K562 (cell line): ENCODE data around the gene POC5. TPM values are rescaled to one million over a fixed set of nuclear protein-coding genes. Genes with fewer than 3 reads are reported as not detected.

Experiments
- ADNP ChIP-seq: fragments of 200-800 bp; sonication (Bioruptor generic); IDR thresholded peaks from 2 replicates; pipeline ENCODE4 v1.6.1; 2016; ENCODE audit warnings: missing genetic modification characterization, missing compliant biosample characterization
- ASH1L ChIP-seq: fragments of 450-650 bp; IDR thresholded peaks from 2 replicates; pipeline ENCODE4 v1.6.1; 2018; ENCODE audit warnings: borderline replicate concordance, mild to moderate bottlenecking, low read depth; ENCODE audit not compliant: partially characterized antibody
- ATF7 ChIP-seq: fragments of 450-650 bp; IDR thresholded peaks from 2 replicates; pipeline ENCODE4 v1.7.1; 2014; ENCODE audit warnings: mild to moderate bottlenecking, moderate library complexity
- CREB3 ChIP-seq: fragments of 450-650 bp; conservative IDR thresholded peaks from 2 replicates; pipeline ENCODE4 v1.6.1; 2016; ENCODE audit warnings: missing genetic modification characterization, low read depth, mild to moderate bottlenecking, missing compliant biosample characterization, moderate library complexity
- ESRRB ChIP-seq: fragments of 250-450 bp; sonication (Bioruptor Pico); IDR thresholded peaks from 2 replicates; pipeline ENCODE4 v1.5.0; 2020; ENCODE audit warnings: mild to moderate bottlenecking, moderate library complexity, borderline replicate concordance
- NBN ChIP-seq: fragments of 450-650 bp; IDR thresholded peaks from 2 replicates; pipeline ENCODE4 v1.6.1; 2016; ENCODE audit warnings: low read depth, mild to moderate bottlenecking
- RBM25 ChIP-seq: fragments of 200-400 bp; formaldehyde crosslinking; IDR thresholded peaks from 2 replicates; pipeline ENCODE4 v1.6.1; 2018; ENCODE audit warnings: low read length, low read depth, moderate library complexity; ENCODE audit not compliant: severe bottlenecking
- SFPQ ChIP-seq: fragments of 200-400 bp; formaldehyde crosslinking; IDR thresholded peaks from 2 replicates; pipeline ENCODE4 v1.6.1; 2017; ENCODE audit warnings: mild to moderate bottlenecking, low read depth, low read length, moderate library complexity
- SREBF1 ChIP-seq: fragments of 150-350 bp; IDR thresholded peaks from 2 replicates; pipeline ENCODE4 v1.6.1; 2014; ENCODE audit warnings: antibody characterized with exemption, low read depth, low read length, borderline replicate concordance
- SREBF2 ChIP-seq: sonication (generic); formaldehyde crosslinking; IDR thresholded peaks from 2 replicates; pipeline ENCODE4 v1.4.0; 2020; ENCODE audit warnings: mild to moderate bottlenecking, missing genetic modification reagents
- ZBTB26 ChIP-seq: fragments of 450-650 bp; formaldehyde crosslinking; IDR thresholded peaks from 2 replicates; pipeline ENCODE4 v1.4.0; 2022; ENCODE audit warnings: missing genetic modification characterization
- ZNF583 ChIP-seq: fragments of 250-450 bp; sonication (Bioruptor Pico); IDR thresholded peaks from 2 replicates; pipeline ENCODE4 v1.4.0; 2020
- polyA plus RNA-seq, 8 experiments: library from polyadenylated mRNA; depleted of rRNA in 4 of 8; stranded (reverse) in 5 of 8; unstranded in 3 of 8; fragments of >200 nt; fragmentation: Nextera tagmentation in 2 of 8; fragmentation: Illumina TruSeq in 1 of 8; extraction: Ambion mirVana in 2 of 8; extraction: Trizol in 1 of 8; gene quantifications; 2 replicates each; pipeline versions ENCODE4 v1.2.1 to v1.2.3, GENCODE V29; 2011 to 2014; ENCODE audit warnings: inconsistent platforms in 1 of 8, missing spikeins in 1 of 8
- total RNA-seq, 7 experiments: library from RNA; depleted of rRNA in 6 of 7; stranded (reverse); fragments of >200 nt in 6 of 7; fragmentation: Illumina TruSeq in 2 of 7; extraction: Trizol in 2 of 7; gene quantifications; 2 replicates each; pipeline versions ENCODE4 v1.2.1 to v1.2.3, GENCODE V29; 2011 to 2021; ENCODE audit warnings: low replicate concordance in 1 of 7
- TF ChIP-seq, protein P1 (sequence below): fragments of 450-650 bp; formaldehyde crosslinking; IDR thresholded peaks from 2 replicates; pipeline ENCODE4 v1.4.0; 2020; ENCODE audit warnings: mild to moderate bottlenecking, moderate library complexity
- TF ChIP-seq, protein P2 (sequence below): fragments of 450-650 bp; IDR thresholded peaks from 2 replicates; pipeline ENCODE4 v1.7.1; 2018; ENCODE audit warnings: mild to moderate bottlenecking, low read depth; ENCODE audit not compliant: partially characterized antibody
- TF ChIP-seq, protein P3 (sequence below): fragments of 250-450 bp; sonication (Bioruptor Pico); IDR thresholded peaks from 2 replicates; pipeline ENCODE4 v1.8.0; 2022; ENCODE audit warnings: moderate library complexity, mild to moderate bottlenecking, inconsistent platforms
- TF ChIP-seq, protein P4 (sequence below): sonication (generic); formaldehyde crosslinking; IDR thresholded peaks from 2 replicates; pipeline ENCODE4 v1.8.1; 2023; ENCODE audit warnings: mild to moderate bottlenecking, missing genetic modification reagents

POC5 gene
- total and polyA plus RNA-seq, 9 of the 15 experiments (the other 6 are each of a cell fraction or from before 2014, with no cell fraction given) = 14.5 to 38.2 (median 27.0) TPM

DNA sequence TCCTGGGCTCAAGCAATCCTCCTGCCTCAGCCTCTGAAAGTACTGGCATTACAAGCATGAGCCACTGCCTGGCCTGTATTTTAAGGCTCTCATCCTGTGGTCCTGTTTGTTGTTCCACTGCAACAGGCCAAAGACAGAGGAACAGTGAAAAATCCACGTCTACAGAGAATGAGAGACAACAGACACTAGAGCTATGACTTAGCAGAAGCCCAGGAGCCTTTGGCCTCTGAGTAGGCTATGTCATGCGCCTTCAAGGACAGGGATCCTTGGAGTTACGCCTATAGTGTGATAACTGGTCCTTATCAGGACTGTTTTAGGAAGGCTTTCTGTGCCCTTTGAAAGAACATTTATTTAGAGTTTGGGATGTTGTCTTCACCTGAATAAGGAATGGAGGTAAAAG, 10.5 kb downstream of the POC5 start (continued):
- TF ChIP-seq ZBTB26 (no peak), NBN (no peak), ASH1L (no peak), ATF7 (peak; percentile 44; the same call in 1 of the 2 replicates), SFPQ (no peak), SREBF1 (no peak), ESRRB (CRISPR knock-in tag) (no peak), ADNP (tag) (no peak), CREB3 (tag) (no peak), ZNF583 (CRISPR knock-in tag) (no peak), SREBF2 (CRISPR knock-in tag) (no peak), RBM25 (no peak)
- TF ChIP-seq, protein P1, sequence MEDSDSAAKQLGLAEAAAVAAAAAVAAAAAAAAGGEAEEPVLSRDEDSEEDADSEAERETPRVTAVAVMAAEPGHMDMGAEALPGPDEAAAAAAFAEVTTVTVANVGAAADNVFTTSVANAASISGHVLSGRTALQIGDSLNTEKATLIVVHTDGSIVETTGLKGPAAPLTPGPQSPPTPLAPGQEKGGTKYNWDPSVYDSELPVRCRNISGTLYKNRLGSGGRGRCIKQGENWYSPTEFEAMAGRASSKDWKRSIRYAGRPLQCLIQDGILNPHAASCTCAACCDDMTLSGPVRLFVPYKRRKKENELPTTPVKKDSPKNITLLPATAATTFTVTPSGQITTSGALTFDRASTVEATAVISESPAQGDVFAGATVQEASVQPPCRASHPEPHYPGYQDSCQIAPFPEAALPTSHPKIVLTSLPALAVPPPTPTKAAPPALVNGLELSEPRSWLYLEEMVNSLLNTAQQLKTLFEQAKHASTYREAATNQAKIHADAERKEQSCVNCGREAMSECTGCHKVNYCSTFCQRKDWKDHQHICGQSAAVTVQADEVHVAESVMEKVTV = no peak
- TF ChIP-seq, protein P2, sequence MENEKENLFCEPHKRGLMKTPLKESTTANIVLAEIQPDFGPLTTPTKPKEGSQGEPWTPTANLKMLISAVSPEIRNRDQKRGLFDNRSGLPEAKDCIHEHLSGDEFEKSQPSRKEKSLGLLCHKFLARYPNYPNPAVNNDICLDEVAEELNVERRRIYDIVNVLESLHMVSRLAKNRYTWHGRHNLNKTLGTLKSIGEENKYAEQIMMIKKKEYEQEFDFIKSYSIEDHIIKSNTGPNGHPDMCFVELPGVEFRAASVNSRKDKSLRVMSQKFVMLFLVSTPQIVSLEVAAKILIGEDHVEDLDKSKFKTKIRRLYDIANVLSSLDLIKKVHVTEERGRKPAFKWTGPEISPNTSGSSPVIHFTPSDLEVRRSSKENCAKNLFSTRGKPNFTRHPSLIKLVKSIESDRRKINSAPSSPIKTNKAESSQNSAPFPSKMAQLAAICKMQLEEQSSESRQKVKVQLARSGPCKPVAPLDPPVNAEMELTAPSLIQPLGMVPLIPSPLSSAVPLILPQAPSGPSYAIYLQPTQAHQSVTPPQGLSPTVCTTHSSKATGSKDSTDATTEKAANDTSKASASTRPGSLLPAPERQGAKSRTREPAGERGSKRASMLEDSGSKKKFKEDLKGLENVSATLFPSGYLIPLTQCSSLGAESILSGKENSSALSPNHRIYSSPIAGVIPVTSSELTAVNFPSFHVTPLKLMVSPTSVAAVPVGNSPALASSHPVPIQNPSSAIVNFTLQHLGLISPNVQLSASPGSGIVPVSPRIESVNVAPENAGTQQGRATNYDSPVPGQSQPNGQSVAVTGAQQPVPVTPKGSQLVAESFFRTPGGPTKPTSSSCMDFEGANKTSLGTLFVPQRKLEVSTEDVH = no peak
- TF ChIP-seq, protein P3, sequence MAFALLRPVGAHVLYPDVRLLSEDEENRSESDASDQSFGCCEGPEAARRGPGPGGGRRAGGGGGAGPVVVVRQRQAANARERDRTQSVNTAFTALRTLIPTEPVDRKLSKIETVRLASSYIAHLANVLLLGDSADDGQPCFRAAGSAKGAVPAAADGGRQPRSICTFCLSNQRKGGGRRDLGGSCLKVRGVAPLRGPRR = no peak
- TF ChIP-seq, protein P4, sequence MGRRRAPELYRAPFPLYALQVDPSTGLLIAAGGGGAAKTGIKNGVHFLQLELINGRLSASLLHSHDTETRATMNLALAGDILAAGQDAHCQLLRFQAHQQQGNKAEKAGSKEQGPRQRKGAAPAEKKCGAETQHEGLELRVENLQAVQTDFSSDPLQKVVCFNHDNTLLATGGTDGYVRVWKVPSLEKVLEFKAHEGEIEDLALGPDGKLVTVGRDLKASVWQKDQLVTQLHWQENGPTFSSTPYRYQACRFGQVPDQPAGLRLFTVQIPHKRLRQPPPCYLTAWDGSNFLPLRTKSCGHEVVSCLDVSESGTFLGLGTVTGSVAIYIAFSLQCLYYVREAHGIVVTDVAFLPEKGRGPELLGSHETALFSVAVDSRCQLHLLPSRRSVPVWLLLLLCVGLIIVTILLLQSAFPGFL (CRISPR knock-in tag) = no peak
